Esophagus muscularis mucosa (tissue), 4 donors: ENCODE data around the gene ZNF891. TPM values are rescaled to one million over a fixed set of nuclear protein-coding genes. Genes with fewer than 3 reads are reported as not detected.
A peak's percentile ranks its signal among the peaks of the same experiment; 100 is the strongest.

Source experiments
- DNase-seq: peaks from one replicate; pipeline ENCODE4 v3.0.0-alpha.2; 2017; ENCODE audit errors: extremely low spot score
- H3K27ac ChIP-seq, 4 donors: fragments of 200-600 bp; sonication (generic); replicated peaks in 1 of 4; 1 replicate in 3 of 4; 2 replicates in 1 of 4; pipeline ENCODE4 v1.5.1; 2016 to 2019; ENCODE audit warnings: mild to moderate bottlenecking in 1 of 4
- H3K27me3 ChIP-seq, 4 donors: fragments of 200-600 bp; sonication (generic); one replicate each; pipeline versions ENCODE4 v1.5.1 to v1.6.0; 2016 to 2019
- H3K36me3 ChIP-seq, 4 donors: fragments of 200-600 bp; sonication (generic); one replicate each; pipeline ENCODE4 v1.5.1; 2016 to 2019
- H3K4me1 ChIP-seq, 4 donors: fragments of 200-600 bp; sonication (generic); one replicate each; pipeline ENCODE4 v1.5.1; 2016 to 2019
- H3K4me3 ChIP-seq, 4 donors: fragments of 200-600 bp; sonication (generic); 1 replicate in 2 of 4; 2 replicates in 2 of 4; pipeline ENCODE4 v1.5.1; 2016 to 2019; ENCODE audit warnings: mild to moderate bottlenecking in 4 of 4, moderate library complexity in 1 of 4
- H3K9me3 ChIP-seq, 4 donors: fragments of 200-600 bp; sonication (generic); 1 replicate in 3 of 4; 2 replicates in 1 of 4; pipeline ENCODE4 v1.5.1; 2016 to 2019
- CTCF ChIP-seq, 3 experiments: fragments of 200-600 bp in 2 of 3; fragments of 450-650 bp in 1 of 3; sonication (generic) in 2 of 3; IDR thresholded peaks; one replicate each; pipeline ENCODE4 v1.5.1; 2017 to 2019; ENCODE audit warnings: antibody characterized with exemption in 3 of 3, mild to moderate bottlenecking in 2 of 3, moderate library complexity in 1 of 3
- EP300 ChIP-seq: sonication (generic); formaldehyde crosslinking; IDR thresholded peaks from one replicate; pipeline ENCODE4 v1.6.1; 2017; ENCODE audit warnings: antibody characterized with exemption
- POLR2A ChIP-seq: fragments of 450-650 bp; IDR thresholded peaks from one replicate; pipeline ENCODE4 v1.6.1; 2017; ENCODE audit warnings: antibody characterized with exemption, moderate library complexity, mild to moderate bottlenecking, low read depth
- POLR2AphosphoS5 ChIP-seq, 2 donors: sonication (generic); formaldehyde crosslinking; IDR thresholded peaks; one replicate each; pipeline ENCODE4 v1.6.1; 2017; ENCODE audit warnings: antibody characterized with exemption in 2 of 2
- WGBS: methylation state at CpG from one replicate; pipeline ENCODE4 v1.1.5; 2018; 5-methylcytosine and 5-hydroxymethylcytosine counted together
- intact Hi-C: fragments of 100-400 bp; cut with DNase I; formaldehyde crosslinking; loops from one replicate; pipeline ENCODE4 v1.15.1; 2023
- total RNA-seq, 4 donors: library from RNA; depleted of rRNA; stranded (reverse); fragments of >200 nt; gene quantifications; one replicate each; pipeline versions ENCODE4 v1.1.0 to v1.2.1, GENCODE V29; 2016

The ZNF891 gene
- total RNA-seq, 4 donors from 2014 or later: 1.8 to 4.6 (median 2.6) TPM

DNA sequence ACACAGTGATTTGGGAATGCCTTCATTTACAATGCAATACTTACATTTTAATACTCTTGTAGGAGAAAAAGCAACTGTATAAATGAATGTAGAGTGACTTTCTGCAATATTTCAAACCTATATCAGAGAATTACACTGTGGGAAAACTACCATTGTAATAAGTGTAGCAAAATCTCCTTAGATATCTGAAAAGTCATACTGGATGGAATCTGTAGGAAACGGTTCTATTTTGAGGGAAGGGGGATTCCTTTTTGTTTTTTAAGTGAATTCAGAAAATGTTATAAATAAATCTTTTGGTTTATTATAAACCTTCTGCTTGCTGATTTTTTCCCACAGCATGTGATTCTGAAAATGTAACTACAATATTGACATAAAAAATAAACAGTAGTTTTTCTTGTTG lies 23.0 kb downstream of the ZNF891 start:
- peaks cover 43 to 85% (median 62%) of the 10 kb centered on the region in 4 donors for H3K36me3 ChIP-seq
- peak overlapping the region in 1 of 4 donors; percentile 8 for H3K4me3 ChIP-seq
- no peaks in the 10 kb centered on the region for H3K4me1 ChIP-seq
- no peak overlapping the region for H3K27ac ChIP-seq
- 100% methylated on average over 1 of the region's 1 CpG for WGBS
- no peak for TF ChIP-seq CTCF (IDR thresholded peaks at IDR 0.05)
- TF ChIP-seq EP300: no peak
- no peak for TF ChIP-seq POLR2A
- no peak for TF ChIP-seq POLR2AphosphoS5 (IDR thresholded peaks at IDR 0.05)
- intact Hi-C loops: no loop called here
- peaks cover 59 to 100% (median 100%) of the 10 kb centered on the region in 4 donors for H3K9me3 ChIP-seq
- no peaks in the 10 kb centered on the region for H3K27me3 ChIP-seq
- DNase-seq: no peak

GRCh38 chr12:133106253-133106652 lies 23.8 kb downstream of the ZNF891 start:
- TF ChIP-seq CTCF (IDR thresholded peaks at IDR 0.05) (no peak), EP300 (no peak), POLR2AphosphoS5 (IDR thresholded peaks at IDR 0.05) (no peak), POLR2A (no peak)
- Histone ChIP-seq H3K27ac (no peak overlapping the region), H3K4me1 (no peaks in the 10 kb centered on the region), H3K36me3 (peaks cover 50 to 94% (median 71%) of the 10 kb centered on the region in 4 donors), H3K27me3 (no peaks in the 10 kb centered on the region), H3K9me3 (peaks cover 60 to 100% (median 100%) of the 10 kb centered on the region in 4 donors), H3K4me3 (peak overlapping the region in 1 of 4 donors; percentile 4)
- intact Hi-C loops: no loop called here
- WGBS: 94% methylated on average over 5 of the region's 5 CpGs
- no peak for DNase-seq

GRCh38 chr12:133105620-133106019 lies 24.5 kb downstream of the ZNF891 start:
- H3K9me3 ChIP-seq: peaks cover 56 to 100% (median 100%) of the 10 kb centered on the region in 4 donors
- no peaks in the 10 kb centered on the region for H3K4me1 ChIP-seq
- no peak for DNase-seq
- H3K36me3 ChIP-seq: peaks cover 56 to 100% (median 77%) of the 10 kb centered on the region in 4 donors
- TF ChIP-seq POLR2AphosphoS5 (IDR thresholded peaks at IDR 0.05) (no peak), EP300 (no peak), POLR2A (no peak), CTCF (IDR thresholded peaks at IDR 0.05) (no peak)
- WGBS: 96% methylated on average over 3 of the region's 3 CpGs
- intact Hi-C loops: no loop called here
- no peaks in the 10 kb centered on the region for H3K27me3 ChIP-seq
- H3K27ac ChIP-seq: no peak overlapping the region
- H3K4me3 ChIP-seq: peak overlapping the region in 1 of 4 donors; percentile 4

DNA sequence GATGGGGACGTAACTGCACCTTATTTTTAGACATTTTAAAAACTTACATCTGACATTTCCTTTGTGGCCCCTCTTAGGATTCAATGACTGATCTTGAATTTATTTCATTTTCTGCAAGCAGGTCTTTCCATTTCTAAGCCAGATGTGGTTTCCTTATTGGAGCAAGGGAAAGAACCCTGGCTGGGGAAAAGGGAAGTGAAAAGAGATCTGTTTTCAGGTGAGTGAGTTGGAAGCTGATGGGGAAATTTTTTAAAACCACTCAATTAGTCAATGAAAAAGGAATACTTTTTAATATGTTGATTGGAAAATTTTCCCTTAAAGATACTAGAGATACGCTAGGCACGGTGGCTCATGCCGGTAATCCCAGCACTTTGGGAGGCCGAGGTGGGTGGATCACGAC lies 46.7 kb downstream of the ZNF891 start:
- intact Hi-C loops: loop anchor here (5.0 kb wide), 1 partner anchor 46 kb away; the partner anchor contains the start of gene ZNF84
- no peak for TF ChIP-seq POLR2AphosphoS5 (IDR thresholded peaks at IDR 0.05)
- TF ChIP-seq EP300: no peak
- TF ChIP-seq POLR2A: no peak
- TF ChIP-seq CTCF (IDR thresholded peaks at IDR 0.05): no peak
- H3K36me3 ChIP-seq: peaks cover 54 to 67% (median 63%) of the 10 kb centered on the region in 4 donors
- no peak for DNase-seq
- H3K27me3 ChIP-seq: no peaks in the 10 kb centered on the region
- peaks cover 22 to 83% (median 80%) of the 10 kb centered on the region in 4 donors for H3K9me3 ChIP-seq
- H3K4me3 ChIP-seq: no peak overlapping the region
- 98% methylated on average over 6 of the region's 6 CpGs for WGBS
- H3K4me1 ChIP-seq: peaks cover 11 to 19% (median 15%) of the 10 kb centered on the region in 4 donors
- H3K27ac ChIP-seq: no peak overlapping the region
